Uterus (tissue), 2 donors: ENCODE measurements around the gene SENP3.

Source experiments
- POLR2A ChIP-seq, 2 donors: fragments of 450-650 bp; IDR thresholded peaks; one replicate each; pipeline ENCODE4 v1.6.1; 2016; ENCODE audit warnings: antibody characterized with exemption in 2 of 2, mild to moderate bottlenecking in 1 of 2, moderate library complexity in 1 of 2
- TF ChIP-seq, protein P1 (sequence below), 4 experiments: fragments of 200-600 bp in 2 of 4; fragments of 450-650 bp in 2 of 4; sonication (generic) in 2 of 4; IDR thresholded peaks; one replicate each; pipeline ENCODE4 v1.5.1; 2016 to 2019; ENCODE audit warnings: antibody characterized with exemption in 4 of 4, mild to moderate bottlenecking in 2 of 4, moderate library complexity in 1 of 4

DNA sequence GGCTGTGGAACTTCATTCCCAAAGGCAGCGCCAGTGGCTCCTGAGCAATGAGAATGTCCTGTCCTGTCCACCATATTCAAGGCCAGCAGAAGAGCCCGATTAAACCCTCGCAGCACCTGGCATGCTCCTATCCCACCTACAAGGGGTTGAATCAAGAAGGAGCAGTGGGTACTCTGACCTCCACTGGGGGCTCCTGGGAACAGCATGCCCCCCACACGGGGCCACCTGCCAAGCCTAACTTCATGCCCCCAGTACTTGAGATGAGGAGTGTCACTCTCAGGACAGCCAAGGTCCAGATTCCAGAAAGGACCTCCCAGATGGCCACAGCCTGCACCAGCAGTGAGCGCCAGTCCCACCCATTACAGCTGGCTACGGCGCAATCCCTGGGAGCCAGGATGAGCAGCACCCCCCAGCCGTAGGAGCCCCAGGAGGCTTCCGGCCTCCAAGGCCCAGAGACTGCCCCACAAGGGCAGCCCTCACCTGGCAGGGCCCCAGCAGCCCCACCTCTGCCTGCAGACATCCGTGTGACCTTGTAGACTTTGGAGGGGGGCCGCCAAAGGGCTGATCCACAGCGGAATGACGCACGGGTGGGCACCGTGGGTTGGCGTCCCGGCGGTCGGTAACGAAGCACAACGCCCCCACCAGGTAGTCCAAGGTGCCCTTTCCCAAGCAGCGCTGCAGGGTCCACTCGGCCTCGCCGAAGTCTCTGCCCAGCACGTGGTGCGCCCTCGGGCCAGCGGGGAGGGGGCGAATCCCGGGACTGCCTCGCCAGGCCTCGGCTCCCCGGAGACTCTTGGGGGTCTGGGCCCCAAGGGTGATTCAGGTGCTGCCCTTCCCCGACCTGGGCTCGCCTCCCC, 20.9 kb downstream of the SENP3 start:
- TF ChIP-seq, protein P1, sequence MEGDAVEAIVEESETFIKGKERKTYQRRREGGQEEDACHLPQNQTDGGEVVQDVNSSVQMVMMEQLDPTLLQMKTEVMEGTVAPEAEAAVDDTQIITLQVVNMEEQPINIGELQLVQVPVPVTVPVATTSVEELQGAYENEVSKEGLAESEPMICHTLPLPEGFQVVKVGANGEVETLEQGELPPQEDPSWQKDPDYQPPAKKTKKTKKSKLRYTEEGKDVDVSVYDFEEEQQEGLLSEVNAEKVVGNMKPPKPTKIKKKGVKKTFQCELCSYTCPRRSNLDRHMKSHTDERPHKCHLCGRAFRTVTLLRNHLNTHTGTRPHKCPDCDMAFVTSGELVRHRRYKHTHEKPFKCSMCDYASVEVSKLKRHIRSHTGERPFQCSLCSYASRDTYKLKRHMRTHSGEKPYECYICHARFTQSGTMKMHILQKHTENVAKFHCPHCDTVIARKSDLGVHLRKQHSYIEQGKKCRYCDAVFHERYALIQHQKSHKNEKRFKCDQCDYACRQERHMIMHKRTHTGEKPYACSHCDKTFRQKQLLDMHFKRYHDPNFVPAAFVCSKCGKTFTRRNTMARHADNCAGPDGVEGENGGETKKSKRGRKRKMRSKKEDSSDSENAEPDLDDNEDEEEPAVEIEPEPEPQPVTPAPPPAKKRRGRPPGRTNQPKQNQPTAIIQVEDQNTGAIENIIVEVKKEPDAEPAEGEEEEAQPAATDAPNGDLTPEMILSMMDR (IDR thresholded peaks at IDR 0.05), result no peak
- TF ChIP-seq POLR2A (IDR thresholded peaks at IDR 0.05), result no peak
